DND-41 (cell line): ENCODE results near the gene BIN2.

Experiments used
- ATAC-seq: fragments of 200-7000 bp; cut with Tn5 transposase; 3 replicates; pipeline ENCODE4 v1.9.1; 2021; ENCODE audit warnings: low read depth; ENCODE audit not compliant: insufficient read depth
- DNase-seq: peaks from one replicate; pipeline ENCODE4 v3.0.0-alpha.2; 2020
- H2AFZ ChIP-seq: 2 replicates; pipeline ENCODE4 v1.6.0; 2012; ENCODE audit warnings: low read depth, low read length
- H3K27ac ChIP-seq: 2 replicates; pipeline ENCODE4 v1.5.1; 2012; ENCODE audit warnings: low read length, inconsistent platforms
- H3K27me3 ChIP-seq: fragments of 200-600 bp; sonication (generic); 2 replicates; pipeline ENCODE4 v1.6.0; 2012; ENCODE audit warnings: low read length, mild to moderate bottlenecking, inconsistent platforms; ENCODE audit not compliant: insufficient read depth, poor library complexity
- H3K36me3 ChIP-seq: 2 replicates; pipeline ENCODE4 v1.5.1; 2012; ENCODE audit warnings: low read length, inconsistent platforms; ENCODE audit not compliant: insufficient read depth
- H3K4me1 ChIP-seq: 2 replicates; pipeline ENCODE4 v1.5.1; 2012; ENCODE audit warnings: mild to moderate bottlenecking, low read length; ENCODE audit not compliant: insufficient read depth
- H3K4me2 ChIP-seq: 2 replicates; pipeline ENCODE4 v1.6.0; 2012; ENCODE audit warnings: mild to moderate bottlenecking, moderate library complexity, low read length, inconsistent platforms; ENCODE audit not compliant: insufficient read depth
- H3K4me3 ChIP-seq, 2 experiments: fragments of 200-600 bp in 1 of 2; shearing (Covaris generic) in 1 of 2; 2 replicates each; pipeline ENCODE4 v1.5.1; 2012 to 2016; ENCODE audit warnings: inconsistent platforms in 2 of 2, low read length in 2 of 2, mild to moderate bottlenecking in 2 of 2, low read depth in 1 of 2, moderate library complexity in 1 of 2
- H3K79me2 ChIP-seq: 2 replicates; pipeline ENCODE4 v1.6.0; 2012; ENCODE audit warnings: low read length, inconsistent platforms; ENCODE audit not compliant: insufficient read depth
- H3K9ac ChIP-seq: 2 replicates; pipeline ENCODE4 v1.6.0; 2012; ENCODE audit warnings: low read depth, mild to moderate bottlenecking, inconsistent platforms, low read length, moderate library complexity
- H3K9me3 ChIP-seq: 2 replicates; pipeline ENCODE4 v1.5.1; 2012; ENCODE audit warnings: low read length, moderate library complexity, mild to moderate bottlenecking, inconsistent platforms; ENCODE audit not compliant: insufficient read depth, severe bottlenecking
- H4K20me1 ChIP-seq: 2 replicates; pipeline ENCODE4 v1.6.0; 2012; ENCODE audit warnings: low read length; ENCODE audit not compliant: insufficient read depth
- EZH2 ChIP-seq: IDR thresholded peaks from 3 replicates; pipeline ENCODE4 v1.6.1; 2012; ENCODE audit warnings: borderline replicate concordance, low read depth, mild to moderate bottlenecking, moderate library complexity, low read length, inconsistent platforms; ENCODE audit not compliant: severe bottlenecking
- TF ChIP-seq, protein P1 (sequence below): IDR thresholded peaks from 2 replicates; pipeline ENCODE4 v1.5.1; 2012; ENCODE audit warnings: borderline replicate concordance, low read length, moderate library complexity, mild to moderate bottlenecking; ENCODE audit not compliant: poor library complexity, severe bottlenecking; ENCODE audit errors: extremely low read depth

The BIN2 gene

GRCh38 chr12:51348116-51348515 is 24.1 kb upstream of the BIN2 start:
- DNase-seq (no peak), ATAC-seq (no peak)
- Histone ChIP-seq H3K4me3 (no peak overlapping the region), H3K36me3 (no peaks in the 10 kb centered on the region), H3K27ac (no peak overlapping the region), H3K4me2 (no peak overlapping the region), H3K9ac (no peak overlapping the region), H3K27me3 (no peaks in the 10 kb centered on the region), H2AFZ (no peak overlapping the region), H3K9me3 (no peaks in the 10 kb centered on the region), H4K20me1 (no peaks in the 10 kb centered on the region), H3K79me2 (no peaks in the 10 kb centered on the region), H3K4me1 (no peaks in the 10 kb centered on the region)
- TF ChIP-seq, protein P1, sequence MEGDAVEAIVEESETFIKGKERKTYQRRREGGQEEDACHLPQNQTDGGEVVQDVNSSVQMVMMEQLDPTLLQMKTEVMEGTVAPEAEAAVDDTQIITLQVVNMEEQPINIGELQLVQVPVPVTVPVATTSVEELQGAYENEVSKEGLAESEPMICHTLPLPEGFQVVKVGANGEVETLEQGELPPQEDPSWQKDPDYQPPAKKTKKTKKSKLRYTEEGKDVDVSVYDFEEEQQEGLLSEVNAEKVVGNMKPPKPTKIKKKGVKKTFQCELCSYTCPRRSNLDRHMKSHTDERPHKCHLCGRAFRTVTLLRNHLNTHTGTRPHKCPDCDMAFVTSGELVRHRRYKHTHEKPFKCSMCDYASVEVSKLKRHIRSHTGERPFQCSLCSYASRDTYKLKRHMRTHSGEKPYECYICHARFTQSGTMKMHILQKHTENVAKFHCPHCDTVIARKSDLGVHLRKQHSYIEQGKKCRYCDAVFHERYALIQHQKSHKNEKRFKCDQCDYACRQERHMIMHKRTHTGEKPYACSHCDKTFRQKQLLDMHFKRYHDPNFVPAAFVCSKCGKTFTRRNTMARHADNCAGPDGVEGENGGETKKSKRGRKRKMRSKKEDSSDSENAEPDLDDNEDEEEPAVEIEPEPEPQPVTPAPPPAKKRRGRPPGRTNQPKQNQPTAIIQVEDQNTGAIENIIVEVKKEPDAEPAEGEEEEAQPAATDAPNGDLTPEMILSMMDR, result no peak
- no peak for TF ChIP-seq EZH2

DNA sequence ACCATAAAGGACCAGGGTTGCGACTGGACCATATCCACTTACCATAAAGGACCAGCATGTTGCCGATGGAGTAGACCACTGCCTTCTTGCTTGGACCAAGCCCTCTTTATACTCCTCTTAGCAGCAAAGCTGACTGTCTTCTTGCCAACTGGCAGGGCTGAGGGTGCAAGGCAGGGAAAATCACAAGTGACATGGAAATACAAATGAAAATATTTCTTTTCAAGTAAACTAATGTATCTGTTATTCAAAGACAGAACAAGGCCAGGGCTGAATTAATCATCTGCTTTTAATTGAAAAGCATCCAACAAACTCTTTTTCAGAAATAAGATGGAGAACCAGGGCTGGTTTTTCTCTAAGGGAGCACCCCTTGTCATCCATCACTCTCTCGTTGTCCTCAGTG is 22.6 kb upstream of the BIN2 start, which contains the start of gene CELA1:
CELA1 (minus strand) TSS at position 99 of the 400 bp plus-strand sequence; CDS start at position 58, 41 bp downstream.
- H2AFZ ChIP-seq, result no peak within 1 kb of the TSS
- H3K36me3 ChIP-seq, result no peaks in the 10 kb centered on the region
- H3K4me1 ChIP-seq, result peaks cover 3% of the 10 kb centered on the region; the same call in 1 of the 2 replicates
- H3K79me2 ChIP-seq, result no peaks in the 10 kb centered on the region
- no peak within 1 kb of the TSS for H3K27ac ChIP-seq
- no peaks in the 10 kb centered on the region for H4K20me1 ChIP-seq
- no peak within 1 kb of the TSS for H3K4me3 ChIP-seq
- H3K4me2 ChIP-seq, result no peak within 1 kb of the TSS
- TF ChIP-seq, protein P1, result no peak
- no peak for TF ChIP-seq EZH2
- H3K27me3 ChIP-seq, result no peaks in the 10 kb centered on the region
- H3K9me3 ChIP-seq, result no peaks in the 10 kb centered on the region
- DNase-seq (no peak), ATAC-seq (no peak)
- no peak within 1 kb of the TSS for H3K9ac ChIP-seq

- no peak overlapping the region for H3K27ac ChIP-seq
- DNase-seq, result no peak
Observed at GRCh38 chr12:51345681-51346080, 21.7 kb upstream of the BIN2 start.

More at GRCh38 chr12:51345681-51346080, 21.7 kb upstream of the BIN2 start:
- Histone ChIP-seq H3K36me3 (no peaks in the 10 kb centered on the region), H3K4me3 (no peak overlapping the region), H3K4me1 (peaks cover 10% of the 10 kb centered on the region), H4K20me1 (no peaks in the 10 kb centered on the region), H2AFZ (no peak overlapping the region), H3K27me3 (no peaks in the 10 kb centered on the region), H3K9me3 (no peaks in the 10 kb centered on the region), H3K4me2 (no peak overlapping the region), H3K79me2 (no peaks in the 10 kb centered on the region), H3K9ac (no peak overlapping the region)
- ATAC-seq, result no peak
- no peak for TF ChIP-seq EZH2
- TF ChIP-seq, protein P1, result no peak
